NCI-H1694 (cell line): ENCODE data around the gene LMNTD2.

Source experiments
- DNase-seq: peaks from one replicate; lab custom pipeline; 2025; lab: John Stamatoyannopoulos, UW

The LMNTD2 gene

DNA sequence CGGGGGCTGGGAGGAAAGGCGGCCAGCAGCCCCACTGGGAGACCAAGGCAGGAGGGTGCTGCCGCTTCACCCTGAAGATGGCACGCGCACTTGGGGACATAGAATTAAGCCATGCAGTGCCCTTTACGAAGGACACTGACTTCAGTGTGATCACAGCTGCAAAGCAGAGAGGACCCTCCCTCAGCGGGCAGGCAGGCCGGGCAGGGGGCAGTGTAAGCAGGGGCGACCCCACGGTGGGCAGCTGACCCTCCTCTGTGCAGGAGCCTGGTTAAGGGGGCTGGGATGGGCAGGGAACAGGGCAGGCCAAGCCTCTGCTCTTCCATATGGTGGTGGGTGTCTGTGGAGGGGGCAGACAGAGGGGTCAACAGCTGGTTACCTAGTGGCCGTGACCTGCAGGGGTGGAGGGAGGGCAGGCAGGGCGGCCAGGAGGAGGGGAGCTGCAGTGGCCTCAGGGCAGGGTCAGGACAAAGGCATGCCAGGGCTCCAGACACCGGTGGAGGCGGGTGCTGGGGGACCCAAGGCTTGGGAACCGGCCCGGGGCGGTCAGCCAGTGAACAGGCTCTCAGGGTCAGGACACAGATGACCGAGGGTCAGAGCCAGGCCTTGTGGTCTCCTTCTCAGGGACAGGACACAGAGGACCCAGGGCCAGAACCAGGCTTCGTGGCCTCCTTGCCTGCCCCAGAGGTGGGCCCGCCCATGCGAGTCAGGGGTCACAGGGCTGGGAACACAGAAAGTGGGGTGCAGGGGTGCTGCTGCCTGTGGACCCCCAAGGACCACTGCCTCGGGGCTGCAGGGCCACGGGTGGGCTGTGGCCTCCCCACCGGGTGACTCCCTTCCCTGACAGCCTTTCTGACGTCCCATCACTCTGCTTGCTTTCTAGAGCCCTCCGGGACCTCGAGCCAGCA, 7.2 kb downstream of the LMNTD2 start:
- DNase-seq: no peak

DNA sequence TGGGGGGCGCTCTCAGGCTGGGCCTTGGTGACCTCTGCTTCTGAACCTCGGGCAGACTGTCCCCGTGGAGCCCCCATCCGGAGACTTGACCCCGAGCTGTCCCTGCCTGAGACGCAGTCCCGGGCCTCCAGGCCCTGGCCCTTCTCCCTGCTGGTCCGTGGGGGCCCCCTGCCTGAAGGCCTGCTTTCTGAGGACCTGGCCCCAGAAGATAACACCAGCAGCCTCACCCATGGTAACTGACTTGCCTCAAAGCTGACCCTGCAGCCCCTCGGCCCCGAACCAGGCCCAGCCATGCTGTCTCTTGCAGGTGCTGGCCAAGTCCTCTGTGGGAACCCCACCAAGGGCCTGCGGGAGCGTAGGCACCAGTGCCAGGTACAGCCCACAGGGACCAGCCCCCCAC, 8.9 kb downstream of the LMNTD2 start:
- DNase-seq: no peak

GRCh38 chr11:551131-551530, 9.4 kb downstream of the LMNTD2 start:
- no peak for DNase-seq

- no peak for DNase-seq
Measured at GRCh38 chr11:550746-551085, 9.8 kb downstream of the LMNTD2 start.

DNA sequence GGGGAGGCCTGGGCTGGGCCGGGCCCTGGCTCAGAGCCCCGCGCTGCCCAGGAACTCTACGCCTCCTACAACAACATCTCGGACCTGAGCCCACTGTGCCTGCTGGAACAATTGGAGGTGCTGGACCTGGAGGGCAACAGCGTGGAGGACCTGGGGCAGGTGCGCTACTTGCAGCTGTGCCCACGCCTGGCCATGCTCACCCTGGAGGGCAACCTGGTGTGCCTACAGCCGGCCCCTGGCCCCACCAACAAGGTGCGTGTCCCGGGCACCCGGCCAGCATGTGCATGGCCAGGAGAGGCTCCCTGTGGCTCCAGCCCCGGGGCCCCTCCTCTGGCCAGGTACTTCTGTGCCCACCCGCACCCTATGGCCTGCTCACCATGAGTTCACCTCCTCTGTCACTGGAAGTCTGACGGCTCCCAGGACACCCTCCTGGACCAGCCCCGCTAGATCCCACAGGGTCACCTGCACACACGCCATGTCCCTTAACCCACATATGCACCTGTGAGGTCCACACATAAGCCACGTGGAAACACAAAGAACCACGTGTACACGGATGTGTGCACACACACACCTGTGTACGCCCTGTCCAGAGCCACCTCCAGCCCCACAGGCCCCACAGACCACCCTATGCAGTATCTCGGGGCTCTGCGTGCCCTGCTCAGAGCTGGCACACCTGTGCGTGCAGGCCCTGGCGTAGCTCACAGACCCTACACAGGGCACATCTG, 10.4 kb downstream of the LMNTD2 start:
- no peak for DNase-seq

- no peak for DNase-seq
Measured at GRCh38 chr11:548700-549603, 11.6 kb downstream of the LMNTD2 start.

- no peak for DNase-seq
Measured at GRCh38 chr11:545171-545570, 15.4 kb downstream of the LMNTD2 start.

- DNase-seq: no peak
Measured at GRCh38 chr11:544817-545166, 15.7 kb downstream of the LMNTD2 start.

DNA sequence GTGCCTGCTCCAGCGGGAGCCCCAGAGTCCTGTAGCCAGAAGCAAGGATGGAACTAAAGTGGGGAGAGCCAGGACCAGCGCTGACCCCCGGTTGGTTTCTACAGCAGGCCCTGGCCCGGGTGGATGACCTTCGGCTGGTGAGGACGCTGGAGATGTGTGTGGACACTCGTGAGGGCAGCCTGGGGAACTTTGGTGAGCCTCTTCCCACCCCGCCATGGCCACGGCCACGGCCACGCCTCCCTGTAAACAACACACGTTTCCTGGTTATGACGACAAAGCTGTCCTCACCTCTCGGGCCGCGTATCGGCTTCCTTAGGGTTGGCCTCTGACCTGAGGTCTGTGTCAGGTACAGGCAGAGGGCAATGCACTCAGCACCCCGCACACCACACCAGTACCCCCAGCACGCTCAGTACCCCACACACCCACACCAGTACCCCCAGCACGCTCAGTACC, 19.1 kb downstream of the LMNTD2 start:
- no peak for DNase-seq

GRCh38 chr11:540583-541432, 19.7 kb downstream of the LMNTD2 start:
- DNase-seq: no peak

- no peak for DNase-seq
Measured at GRCh38 chr11:539971-540481, 20.5 kb downstream of the LMNTD2 start.

DNA sequence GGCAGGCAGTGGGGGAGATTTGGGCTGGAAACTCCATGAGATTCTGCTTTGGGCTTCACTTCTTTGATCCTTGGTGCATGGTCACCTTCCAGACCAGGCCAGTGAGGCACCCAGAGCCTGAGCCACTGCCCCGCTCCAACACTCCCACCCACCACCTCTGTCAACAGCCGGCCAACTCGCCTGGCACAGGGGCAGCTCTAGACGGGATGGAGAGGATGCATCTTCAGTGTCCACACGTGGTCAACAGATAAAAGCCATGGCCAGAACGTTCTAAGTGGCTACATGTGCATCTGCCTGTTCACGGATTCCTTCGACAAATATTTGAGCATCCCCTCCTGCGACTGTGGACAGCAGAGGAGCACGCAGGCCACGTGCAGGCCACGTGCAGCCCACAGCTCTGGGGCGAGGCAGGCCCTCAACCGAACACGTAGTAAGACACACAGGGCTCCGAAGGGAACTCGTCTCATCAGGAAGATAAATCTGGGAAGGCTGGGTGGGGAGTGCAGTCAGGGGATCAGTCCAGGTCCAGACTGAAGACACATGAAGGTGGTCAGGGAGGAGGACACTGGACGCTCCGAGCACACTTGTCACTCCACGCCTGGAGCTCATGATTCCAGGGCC, 22.0 kb downstream of the LMNTD2 start:
- DNase-seq: no peak

- DNase-seq: no peak
Measured at GRCh38 chr11:537622-538430, 22.7 kb downstream of the LMNTD2 start.

- no peak for DNase-seq
Measured at GRCh38 chr11:536841-537621, 23.5 kb downstream of the LMNTD2 start, which contains the start of gene LRRC56. Gene LRRC56, plus strand, starts transcription at chr11:537527. Its CDS starts 3,158 bp downstream, at chr11:540685.

DNA sequence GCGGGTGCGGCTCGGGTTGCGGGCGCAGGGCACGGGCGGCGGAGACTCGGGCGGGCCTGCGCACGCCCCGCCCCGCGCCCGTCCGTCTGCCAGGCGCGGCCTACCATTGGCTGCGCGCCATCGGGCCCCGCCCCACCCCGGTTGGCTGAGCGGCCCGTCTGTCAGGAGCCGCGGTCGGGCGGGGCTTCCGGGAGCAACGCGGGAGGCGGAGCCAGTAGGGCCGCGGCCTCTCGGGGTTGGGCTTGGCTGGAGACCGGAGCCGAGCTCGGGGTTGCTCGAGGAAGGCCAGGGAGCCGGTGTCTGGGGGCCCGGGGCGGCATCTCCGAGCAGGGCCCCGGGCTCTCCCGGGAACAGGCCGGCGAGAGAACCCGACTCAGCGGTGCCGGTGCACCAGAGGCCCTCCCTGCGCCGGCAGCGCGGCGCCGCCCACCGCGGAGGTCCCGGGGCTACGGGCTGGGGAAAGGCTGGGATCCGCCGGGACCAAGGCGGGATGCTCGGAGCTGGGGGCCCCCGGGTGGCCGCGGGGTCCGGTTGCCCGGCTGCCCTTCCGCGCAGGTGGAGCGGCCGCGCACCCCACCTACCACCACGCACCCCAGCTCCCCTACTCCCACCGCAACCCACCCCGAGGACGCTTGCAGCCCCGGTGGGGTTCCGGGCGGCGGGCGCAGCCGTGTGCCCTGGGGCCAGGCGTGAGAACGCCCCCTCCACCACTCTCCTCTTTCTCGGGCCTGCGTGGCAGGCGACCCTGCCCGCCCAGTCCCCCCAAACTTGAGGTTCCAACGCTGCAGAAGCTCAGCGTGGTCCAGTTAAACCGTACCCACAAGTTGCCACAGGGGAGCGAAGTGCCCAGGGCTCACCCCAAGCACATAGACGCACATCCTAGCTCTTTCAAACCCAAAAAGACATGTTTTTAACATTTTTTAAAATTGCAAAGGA, 24.8 kb downstream of the LMNTD2 start, which contains the start of gene HRAS:
HRAS (minus strand) TSS at position 58 of the 936 bp plus-strand sequence.
- DNase-seq: peak; percentile 65

DNA sequence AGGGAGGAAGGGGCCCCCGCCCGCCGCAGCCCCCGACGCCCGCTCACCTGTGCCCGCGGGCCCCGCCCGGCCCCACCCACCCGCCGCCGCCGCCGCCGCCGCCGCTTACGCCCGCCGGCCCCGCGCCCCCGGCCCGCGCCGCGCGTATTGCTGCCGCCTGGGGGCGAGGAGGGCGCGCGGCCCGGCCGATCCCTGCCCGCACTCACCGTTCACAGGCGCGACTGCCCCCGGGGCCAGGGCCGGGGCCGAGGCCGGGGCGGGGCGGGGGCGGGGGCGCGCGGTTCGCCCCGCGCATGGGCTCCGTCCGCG, 25.4 kb downstream of the LMNTD2 start:
- DNase-seq: no peak

GRCh38 chr11:534396-535209, 25.9 kb downstream of the LMNTD2 start:
- no peak for DNase-seq
